Anterior cingulate cortex (tissue), 58 donors: ENCODE results near the gene LIMS3.
"Not testable (repeated sequence)": the region's sequence is repeated elsewhere in the genome, so short reads cannot be mapped to it uniquely, and the experiment has no call there.

Source experiments
- DNase-seq, 58 donors: peaks; one replicate each; lab custom pipeline; 2025; lab: John Stamatoyannopoulos, UW

Gene LIMS3

GRCh38 chr2:109898462-109899336 lies at the start of gene LIMS3:
Gene LIMS3, plus strand, starts transcription at chr2:109898688. Its CDS starts 41 bp downstream, at chr2:109898729.
- DNase-seq = not testable (repeated sequence)

- not testable (repeated sequence) for DNase-seq
Measured at GRCh38 chr2:109871129-109871751, 27.2 kb upstream of the LIMS3 start.

GRCh38 chr2:109876625-109877024 lies 21.9 kb upstream of the LIMS3 start:
- not testable (repeated sequence) for DNase-seq

- DNase-seq = not testable (repeated sequence)
Measured at GRCh38 chr2:109882112-109882511, 16.4 kb upstream of the LIMS3 start.

GRCh38 chr2:109888414-109888813 lies 10.1 kb upstream of the LIMS3 start:
- DNase-seq = not testable (repeated sequence)

- DNase-seq = not testable (repeated sequence)
Measured at GRCh38 chr2:109889909-109890308, 8.6 kb upstream of the LIMS3 start.

GRCh38 chr2:109891024-109891423 lies 7.5 kb upstream of the LIMS3 start:
- not testable (repeated sequence) for DNase-seq

GRCh38 chr2:109893736-109894135 lies 4.8 kb upstream of the LIMS3 start:
- not testable (repeated sequence) for DNase-seq

GRCh38 chr2:109894141-109894540 lies 4.3 kb upstream of the LIMS3 start:
- DNase-seq = not testable (repeated sequence)

GRCh38 chr2:109895090-109895869 lies 3.2 kb upstream of the LIMS3 start:
- not testable (repeated sequence) for DNase-seq

GRCh38 chr2:109896212-109896611 lies 2.3 kb upstream of the LIMS3 start:
- DNase-seq = not testable (repeated sequence)

- DNase-seq = not testable (repeated sequence)
Measured at GRCh38 chr2:109897769-109898461, 573 bp upstream of the LIMS3 start.

- DNase-seq = not testable (repeated sequence)
Measured at GRCh38 chr2:109905796-109906195, 7.3 kb downstream of the LIMS3 start.

- not testable (repeated sequence) for DNase-seq
Measured at GRCh38 chr2:109908626-109909025, 10.1 kb downstream of the LIMS3 start.

GRCh38 chr2:109910789-109911188 lies 12.3 kb downstream of the LIMS3 start:
- DNase-seq = not testable (repeated sequence)

GRCh38 chr2:109913911-109914310 lies 15.4 kb downstream of the LIMS3 start:
- DNase-seq = not testable (repeated sequence)

- not testable (repeated sequence) for DNase-seq
Measured at GRCh38 chr2:109914552-109914951, 16.1 kb downstream of the LIMS3 start.

- DNase-seq = not testable (repeated sequence)
Measured at GRCh38 chr2:109915830-109916229, 17.3 kb downstream of the LIMS3 start.

- DNase-seq = not testable (repeated sequence)
Measured at GRCh38 chr2:109920162-109920561, 21.7 kb downstream of the LIMS3 start.
